ENCODE data around the gene POP7.

POP7 gene

GRCh38 chr7:100680576-100681271 lies 25.2 kb upstream of the POP7 start:
- TF ChIP-seq, protein P1, sequence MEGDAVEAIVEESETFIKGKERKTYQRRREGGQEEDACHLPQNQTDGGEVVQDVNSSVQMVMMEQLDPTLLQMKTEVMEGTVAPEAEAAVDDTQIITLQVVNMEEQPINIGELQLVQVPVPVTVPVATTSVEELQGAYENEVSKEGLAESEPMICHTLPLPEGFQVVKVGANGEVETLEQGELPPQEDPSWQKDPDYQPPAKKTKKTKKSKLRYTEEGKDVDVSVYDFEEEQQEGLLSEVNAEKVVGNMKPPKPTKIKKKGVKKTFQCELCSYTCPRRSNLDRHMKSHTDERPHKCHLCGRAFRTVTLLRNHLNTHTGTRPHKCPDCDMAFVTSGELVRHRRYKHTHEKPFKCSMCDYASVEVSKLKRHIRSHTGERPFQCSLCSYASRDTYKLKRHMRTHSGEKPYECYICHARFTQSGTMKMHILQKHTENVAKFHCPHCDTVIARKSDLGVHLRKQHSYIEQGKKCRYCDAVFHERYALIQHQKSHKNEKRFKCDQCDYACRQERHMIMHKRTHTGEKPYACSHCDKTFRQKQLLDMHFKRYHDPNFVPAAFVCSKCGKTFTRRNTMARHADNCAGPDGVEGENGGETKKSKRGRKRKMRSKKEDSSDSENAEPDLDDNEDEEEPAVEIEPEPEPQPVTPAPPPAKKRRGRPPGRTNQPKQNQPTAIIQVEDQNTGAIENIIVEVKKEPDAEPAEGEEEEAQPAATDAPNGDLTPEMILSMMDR (IDR thresholded peaks at IDR 0.05; ENCODE audit: control insufficient read depth, extremely low read depth, insufficient read depth): no peak

DNA sequence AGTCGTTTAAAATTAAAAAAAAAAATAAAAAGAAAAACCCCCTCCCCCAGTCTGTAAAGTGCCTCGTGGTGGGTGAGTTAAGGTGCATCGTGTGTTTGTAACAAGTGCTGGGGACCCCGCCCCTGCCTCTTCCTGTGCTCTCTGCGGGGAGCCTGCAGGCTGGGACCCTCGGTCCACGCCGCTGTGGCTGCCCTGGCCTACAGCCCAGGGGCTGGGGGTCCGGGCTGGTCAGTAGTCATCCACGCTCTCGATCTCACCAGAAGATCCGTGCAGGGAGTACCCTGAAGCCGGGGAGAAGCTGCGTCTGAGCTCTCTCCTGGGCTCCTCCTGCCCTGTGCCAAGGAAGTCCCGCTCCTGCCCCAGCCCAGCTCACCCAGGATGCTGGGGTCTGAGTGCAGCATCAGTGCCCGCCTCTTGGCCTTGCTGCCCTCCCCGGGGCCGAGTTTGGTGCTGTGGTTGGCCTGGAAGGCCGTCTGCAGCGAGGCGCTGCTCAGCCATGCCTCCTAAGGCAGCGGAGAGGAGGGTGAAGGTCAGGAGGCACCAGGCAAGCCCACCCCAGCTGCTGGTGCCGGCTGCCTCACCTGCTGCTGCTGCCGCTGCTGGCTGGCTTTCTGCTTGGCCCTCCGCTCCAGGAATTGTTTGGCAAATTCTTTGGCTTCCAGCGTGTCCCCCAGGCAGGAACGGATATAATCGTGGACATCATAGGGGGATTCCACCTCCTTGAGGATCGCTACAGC lies 24.3 kb upstream of the POP7 start:
- DNase-seq (ENCODE audit: low read depth): no peak
- TF ChIP-seq, protein P1 (IDR thresholded peaks at IDR 0.05; ENCODE audit: control insufficient read depth, extremely low read depth, insufficient read depth): no peak
- H3K4me3 ChIP-seq (ENCODE audit: low read depth, low read length): no peak overlapping the region

More at GRCh38 chr7:100680576-100681271, 25.2 kb upstream of the POP7 start:
- DNase-seq (ENCODE audit: low read depth): no peak
- H3K4me3 ChIP-seq (ENCODE audit: low read depth, low read length): no peak overlapping the region

DNA sequence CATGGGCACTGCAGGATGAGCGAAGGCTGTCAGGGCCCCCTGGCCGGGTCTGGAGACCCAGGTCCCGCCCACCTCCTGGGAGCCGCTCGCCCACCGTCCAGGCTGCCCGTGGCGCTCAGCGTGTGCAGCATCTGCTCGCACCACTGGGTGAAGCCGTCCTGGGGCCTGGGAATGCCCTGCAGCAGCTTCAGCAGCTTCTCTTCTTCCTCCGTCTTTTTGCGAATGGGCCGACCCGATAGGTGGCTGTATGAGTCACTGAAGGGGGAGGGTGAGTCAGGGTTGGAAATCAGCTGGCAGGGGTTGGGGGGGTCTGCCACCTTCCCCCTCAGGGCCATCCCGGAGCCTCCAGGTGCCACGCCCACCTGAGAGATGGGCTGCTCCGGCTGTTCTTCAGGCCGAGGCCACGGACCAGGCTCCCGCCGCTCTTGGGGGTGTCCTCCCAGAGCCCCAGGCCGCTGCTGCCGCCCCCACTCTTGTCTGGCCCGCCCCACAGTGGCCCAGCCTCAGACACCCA lies 23.6 kb upstream of the POP7 start:
- H3K4me3 ChIP-seq (ENCODE audit: low read depth, low read length): no peak overlapping the region
- TF ChIP-seq, protein P1 (IDR thresholded peaks at IDR 0.05; ENCODE audit: control insufficient read depth, extremely low read depth, insufficient read depth): no peak
- no peak for DNase-seq (ENCODE audit: low read depth)

- H3K4me3 ChIP-seq (ENCODE audit: low read depth, low read length): no peak overlapping the region
- TF ChIP-seq, protein P1 (IDR thresholded peaks at IDR 0.05; ENCODE audit: control insufficient read depth, extremely low read depth, insufficient read depth): no peak
- no peak for DNase-seq (ENCODE audit: low read depth)
Observed at GRCh38 chr7:100682991-100683658, 22.8 kb upstream of the POP7 start.

DNA sequence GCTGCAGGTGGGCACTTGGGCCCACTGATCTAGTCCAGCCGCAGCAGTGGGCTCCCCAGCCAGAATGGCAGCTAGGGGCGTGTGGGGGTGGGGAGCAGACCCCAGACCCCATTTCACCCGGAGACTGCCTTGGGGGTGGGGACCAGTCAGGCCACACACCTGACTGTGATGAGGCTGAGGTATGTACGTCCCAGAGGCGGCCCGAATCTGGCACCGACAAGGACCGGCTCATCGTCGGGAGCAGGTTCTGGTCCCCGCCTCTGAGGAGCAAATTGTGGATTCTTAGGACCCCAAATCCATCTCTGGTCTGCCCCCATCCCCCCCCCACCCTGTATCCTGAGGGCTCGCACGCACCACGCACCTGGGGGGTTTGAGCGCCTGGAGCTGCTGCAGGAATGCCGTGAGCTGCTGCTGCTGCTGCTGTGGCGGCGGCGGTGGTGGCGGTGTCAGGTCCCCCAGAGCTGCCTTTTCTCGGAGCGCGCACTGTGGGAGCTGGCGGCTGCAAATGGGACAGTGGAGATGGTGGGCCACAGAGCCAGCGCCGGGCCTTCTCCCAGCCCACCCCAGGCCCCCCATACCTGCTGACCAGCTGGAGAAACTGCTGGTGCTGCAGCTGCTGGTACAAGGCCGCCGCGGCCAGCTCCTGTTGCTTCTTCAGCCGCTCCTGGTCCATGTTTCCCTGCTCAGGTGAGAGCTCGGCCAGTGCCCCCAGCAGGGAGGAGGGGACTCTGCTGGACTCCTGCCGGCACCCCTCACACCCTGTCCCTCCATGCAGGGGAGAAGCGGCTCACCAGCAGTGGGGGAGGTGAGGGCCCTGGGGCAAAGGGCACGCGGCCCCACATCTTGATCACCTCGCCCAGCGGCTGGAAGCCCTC lies 22.0 kb upstream of the POP7 start:
- H3K4me3 ChIP-seq (ENCODE audit: low read depth, low read length): no peak overlapping the region
- TF ChIP-seq, protein P1 (IDR thresholded peaks at IDR 0.05; ENCODE audit: control insufficient read depth, extremely low read depth, insufficient read depth): no peak
- DNase-seq (ENCODE audit: low read depth): no peak

- no peak for DNase-seq (ENCODE audit: low read depth)
- TF ChIP-seq, protein P1 (IDR thresholded peaks at IDR 0.05; ENCODE audit: control insufficient read depth, extremely low read depth, insufficient read depth): no peak
- H3K4me3 ChIP-seq (ENCODE audit: low read depth, low read length): no peak overlapping the region
Observed at GRCh38 chr7:100684534-100685042, 21.3 kb upstream of the POP7 start.

Data from LNCaP clone FGC (cell line).